ENCODE data around the gene NAP1L4.
"Not testable (repeated sequence)": the region's sequence is repeated elsewhere in the genome, so short reads cannot be mapped to it uniquely, and the experiment has no call there.

The NAP1L4 gene

DNA sequence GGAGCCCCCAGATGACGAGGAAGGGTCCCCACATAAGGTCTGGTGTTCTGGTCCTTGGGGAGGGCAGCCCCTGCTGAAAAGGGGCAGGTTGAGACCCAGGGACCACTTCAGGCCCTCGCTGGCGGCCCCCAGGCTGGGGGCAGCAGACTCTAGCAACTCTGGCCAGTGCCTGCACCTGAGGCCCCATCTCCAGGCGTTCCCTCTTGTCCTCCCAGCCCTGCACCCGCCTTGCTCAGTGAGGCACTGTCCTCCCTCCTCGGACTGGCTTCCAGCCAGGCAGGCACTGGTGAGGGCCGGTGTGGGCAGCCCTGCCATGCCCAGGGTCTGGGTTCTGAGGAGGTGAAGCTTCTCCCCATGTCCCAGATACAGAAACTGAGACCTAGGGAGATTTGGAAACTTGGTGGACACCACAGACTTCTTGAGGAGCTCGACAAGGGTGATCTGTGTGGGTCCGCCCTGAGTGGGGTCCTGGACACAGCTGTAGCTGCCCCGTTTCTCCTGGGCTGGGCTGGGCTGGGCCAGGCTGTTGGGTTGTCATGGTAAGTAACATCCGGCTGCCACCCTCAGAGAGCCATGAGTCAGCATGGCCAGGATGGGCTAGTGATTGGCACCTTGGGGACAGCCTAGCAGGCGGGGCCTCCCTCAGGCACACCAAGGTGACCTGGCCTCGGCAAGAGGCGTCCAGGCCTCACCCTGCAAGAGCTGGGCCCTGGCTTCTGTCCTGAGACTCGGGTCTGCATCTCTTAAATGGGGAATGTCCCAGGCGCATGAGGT lies 51.8 kb downstream of the NAP1L4 start:
- Histone ChIP-seq H3K27ac (ENCODE audit: low read length) (no peak overlapping the region), H3F3A (ENCODE audit: insufficient read depth, low read length) (no peaks in the 10 kb centered on the region), H3K27me3 (replicated peaks; ENCODE audit: insufficient read depth, low read length) (no peaks in the 10 kb centered on the region), H3K9me3 (replicated peaks; ENCODE audit: insufficient read depth, low read length) (no peaks in the 10 kb centered on the region), H2AFZ (ENCODE audit: low read length) (no peak overlapping the region), H3K4me1 (ENCODE audit: low read length) (no peaks in the 10 kb centered on the region), H3K9me2 (replicated peaks; ENCODE audit: insufficient read depth, low read length) (no peaks in the 10 kb centered on the region), H3K36me3 (replicated peaks; ENCODE audit: insufficient read depth, low read length) (0 out of 2 replicates have a peak, but pooled peaks cover 3% of the 10 kb centered on the region), H3K79me2 (ENCODE audit: low read length) (no peaks in the 10 kb centered on the region), H3K4me3 (ENCODE audit: low read length) (no peak overlapping the region), H4K20me1 (ENCODE audit: insufficient read depth, low read length) (no peaks in the 10 kb centered on the region), H3K9ac (ENCODE audit: low read length) (no peak overlapping the region), H3K4me2 (ENCODE audit: low read depth, low read length) (no peak overlapping the region)
- TF ChIP-seq, protein P1, sequence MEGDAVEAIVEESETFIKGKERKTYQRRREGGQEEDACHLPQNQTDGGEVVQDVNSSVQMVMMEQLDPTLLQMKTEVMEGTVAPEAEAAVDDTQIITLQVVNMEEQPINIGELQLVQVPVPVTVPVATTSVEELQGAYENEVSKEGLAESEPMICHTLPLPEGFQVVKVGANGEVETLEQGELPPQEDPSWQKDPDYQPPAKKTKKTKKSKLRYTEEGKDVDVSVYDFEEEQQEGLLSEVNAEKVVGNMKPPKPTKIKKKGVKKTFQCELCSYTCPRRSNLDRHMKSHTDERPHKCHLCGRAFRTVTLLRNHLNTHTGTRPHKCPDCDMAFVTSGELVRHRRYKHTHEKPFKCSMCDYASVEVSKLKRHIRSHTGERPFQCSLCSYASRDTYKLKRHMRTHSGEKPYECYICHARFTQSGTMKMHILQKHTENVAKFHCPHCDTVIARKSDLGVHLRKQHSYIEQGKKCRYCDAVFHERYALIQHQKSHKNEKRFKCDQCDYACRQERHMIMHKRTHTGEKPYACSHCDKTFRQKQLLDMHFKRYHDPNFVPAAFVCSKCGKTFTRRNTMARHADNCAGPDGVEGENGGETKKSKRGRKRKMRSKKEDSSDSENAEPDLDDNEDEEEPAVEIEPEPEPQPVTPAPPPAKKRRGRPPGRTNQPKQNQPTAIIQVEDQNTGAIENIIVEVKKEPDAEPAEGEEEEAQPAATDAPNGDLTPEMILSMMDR (IDR thresholded peaks at IDR 0.05; ENCODE audit: low read length) = no peak
- no peak for TF ChIP-seq EZH2 (optimal IDR thresholded peaks at IDR 0.05; ENCODE audit: low read depth, low read length)
- DNase-seq = no peak

DNA sequence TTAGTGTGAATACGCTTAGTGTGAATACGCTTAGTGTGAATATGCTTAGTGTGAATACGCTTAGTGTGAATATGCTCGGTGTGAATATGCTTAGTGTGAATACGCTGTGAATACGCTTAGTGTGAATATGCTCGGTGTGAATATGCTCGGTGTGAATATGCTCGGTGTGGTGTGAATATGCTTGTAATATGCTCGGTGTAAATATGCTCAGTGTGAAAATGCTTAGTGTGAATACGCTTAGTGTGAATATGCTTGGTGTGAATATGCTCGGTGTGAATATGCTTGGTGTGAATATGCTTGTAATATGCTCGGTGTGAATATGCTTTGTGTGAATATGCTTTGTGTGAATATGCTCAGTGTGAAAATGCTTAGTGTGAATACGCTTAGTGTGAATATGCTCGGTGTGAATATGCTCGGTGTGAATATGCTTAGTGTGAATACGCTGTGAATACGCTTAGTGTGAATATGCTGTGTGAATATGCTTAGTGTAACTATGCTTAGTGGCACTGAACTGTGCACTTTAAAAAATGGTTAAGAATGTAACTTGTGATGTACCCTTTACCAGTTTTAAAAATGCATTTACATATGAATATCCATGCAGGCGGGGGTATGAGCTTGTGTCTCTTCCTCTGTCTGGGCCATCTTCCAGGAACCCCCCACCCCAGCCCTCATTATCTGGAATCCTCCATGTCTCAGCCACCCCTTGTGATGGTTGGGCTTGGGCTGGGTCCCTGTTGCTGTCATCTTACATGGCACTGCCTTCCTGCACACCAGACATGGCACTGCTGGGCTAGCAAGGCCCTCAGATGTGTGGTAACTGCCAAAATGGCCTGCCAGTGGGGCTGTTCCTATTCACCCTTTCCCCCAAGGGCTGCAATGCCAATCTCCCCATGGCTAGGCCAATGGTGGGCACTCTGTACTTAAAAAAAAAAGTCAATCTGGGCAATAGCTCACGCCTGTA lies 53.4 kb downstream of the NAP1L4 start:
- H2AFZ ChIP-seq (ENCODE audit: low read length) = not testable (repeated sequence)

GRCh38 chr11:2937641-2938457 lies 54.3 kb downstream of the NAP1L4 start:
- H4K20me1 ChIP-seq (ENCODE audit: insufficient read depth, low read length); H2AFZ ChIP-seq (ENCODE audit: low read length); H3K4me2 ChIP-seq (ENCODE audit: low read depth, low read length); H3K9me3 ChIP-seq (replicated peaks; ENCODE audit: insufficient read depth, low read length); H3K79me2 ChIP-seq (ENCODE audit: low read length); H3K9ac ChIP-seq (ENCODE audit: low read length); H3K27me3 ChIP-seq (replicated peaks; ENCODE audit: insufficient read depth, low read length); H3K9me2 ChIP-seq (replicated peaks; ENCODE audit: insufficient read depth, low read length); H3K36me3 ChIP-seq (replicated peaks; ENCODE audit: insufficient read depth, low read length); H3K27ac ChIP-seq (ENCODE audit: low read length); H3K4me3 ChIP-seq (ENCODE audit: low read length); DNase-seq: not testable (repeated sequence)
- Histone ChIP-seq H3K4me1 (ENCODE audit: low read length) (peaks cover 16% of the 10 kb centered on the region), H3F3A (ENCODE audit: insufficient read depth, low read length) (peaks cover 13% of the 10 kb centered on the region)

More for the DNA sequence above, 53.4 kb downstream of the NAP1L4 start:
- not testable (repeated sequence) for H3F3A ChIP-seq (ENCODE audit: insufficient read depth, low read length); H3K79me2 ChIP-seq (ENCODE audit: low read length); H3K27ac ChIP-seq (ENCODE audit: low read length); H3K4me3 ChIP-seq (ENCODE audit: low read length); H3K9ac ChIP-seq (ENCODE audit: low read length); DNase-seq; H3K9me3 ChIP-seq (replicated peaks; ENCODE audit: insufficient read depth, low read length); H3K36me3 ChIP-seq (replicated peaks; ENCODE audit: insufficient read depth, low read length); H3K9me2 ChIP-seq (replicated peaks; ENCODE audit: insufficient read depth, low read length); H3K27me3 ChIP-seq (replicated peaks; ENCODE audit: insufficient read depth, low read length); H4K20me1 ChIP-seq (ENCODE audit: insufficient read depth, low read length); H3K4me2 ChIP-seq (ENCODE audit: low read depth, low read length); H3K4me1 ChIP-seq (ENCODE audit: low read length)

GRCh38 chr11:2934611-2935239 lies 57.4 kb downstream of the NAP1L4 start:
- peaks cover 5% of the 10 kb centered on the region for H3K27me3 ChIP-seq (replicated peaks; ENCODE audit: insufficient read depth, low read length)
- H3K79me2 ChIP-seq (ENCODE audit: low read length) = no peaks in the 10 kb centered on the region
- no peaks in the 10 kb centered on the region for H3K36me3 ChIP-seq (replicated peaks; ENCODE audit: insufficient read depth, low read length)
- H4K20me1 ChIP-seq (ENCODE audit: insufficient read depth, low read length) = no peaks in the 10 kb centered on the region
- no peak overlapping the region for H2AFZ ChIP-seq (ENCODE audit: low read length)
- H3K4me2 ChIP-seq (ENCODE audit: low read depth, low read length) = no peak overlapping the region
- peaks cover 19% of the 10 kb centered on the region for H3K4me1 ChIP-seq (ENCODE audit: low read length)
- H3K9me2 ChIP-seq (replicated peaks; ENCODE audit: insufficient read depth, low read length) = no peaks in the 10 kb centered on the region
- H3K27ac ChIP-seq (ENCODE audit: low read length) = no peak overlapping the region; the same call in 1 of the 2 replicates
- peaks cover 21% of the 10 kb centered on the region for H3F3A ChIP-seq (ENCODE audit: insufficient read depth, low read length)
- no peak overlapping the region for H3K9ac ChIP-seq (ENCODE audit: low read length)
- TF ChIP-seq, protein P1 (IDR thresholded peaks at IDR 0.05; ENCODE audit: low read length) = no peak
- TF ChIP-seq EZH2phosphoT487 (IDR thresholded peaks at IDR 0.05; ENCODE audit: low read length) (no peak), EZH2 (optimal IDR thresholded peaks at IDR 0.05; ENCODE audit: low read depth, low read length) (no peak)
- no peak overlapping the region for H3K4me3 ChIP-seq (ENCODE audit: low read length)
- H3K9me3 ChIP-seq (replicated peaks; ENCODE audit: insufficient read depth, low read length) = no peaks in the 10 kb centered on the region
- DNase-seq = no peak
